Activated CD4-positive, alpha-beta T cell treated with anti-CD3 and anti-CD28 coated beads for 36 hours (primary cell): ENCODE measurements around the gene SLC25A21. TPM values are rescaled to one million over a fixed set of nuclear protein-coding genes. Genes with fewer than 3 reads are reported as not detected.
"Not testable (repeated sequence)": the region's sequence is repeated elsewhere in the genome, so short reads cannot be mapped to it uniquely, and the experiment has no call there.

Experiments used
- ATAC-seq: fragments of 200-7000 bp; cut with Tn5 transposase; one replicate; pipeline ENCODE4 v1.10.0; 2021; ENCODE audit warnings: mild to moderate bottlenecking, moderate library complexity
- CTCF ChIA-PET: fragments of 350-600 bp; sonication (Branson Sonifier 250); formaldehyde crosslinking; loops from one replicate; lab custom pipeline; 2021; ENCODE audit warnings: antibody characterized with exemption; lab: Charles Lee
- POLR2A ChIA-PET: fragments of 350-600 bp; sonication (Branson Sonifier 250); formaldehyde crosslinking; loops from one replicate; lab custom pipeline; 2021; ENCODE audit warnings: antibody characterized with exemption, inconsistent platforms; lab: Charles Lee
- DNase-seq: peaks from one replicate; pipeline ENCODE4 v3.0.0-alpha.2; 2020
- H3K27ac Mint-ChIP-seq: one replicate; pipeline ENCODE4 v1.8.0; 2021; ENCODE audit warnings: mixed read lengths
- H3K27me3 Mint-ChIP-seq: one replicate; pipeline ENCODE4 v1.8.0; 2021; ENCODE audit warnings: mixed read lengths
- H3K36me3 Mint-ChIP-seq: one replicate; pipeline ENCODE4 v1.8.0; 2021; ENCODE audit warnings: low read depth, mixed read lengths
- H3K4me1 Mint-ChIP-seq: one replicate; pipeline ENCODE4 v1.8.0; 2021; ENCODE audit warnings: mixed read lengths
- H3K4me3 Mint-ChIP-seq: one replicate; pipeline ENCODE4 v1.8.0; 2021; ENCODE audit warnings: mild to moderate bottlenecking, moderate library complexity, mixed read lengths
- H3K9me3 Mint-ChIP-seq: one replicate; pipeline ENCODE4 v1.8.0; 2021; ENCODE audit warnings: low read depth, mixed read lengths
- intact Hi-C, 2 experiments: fragments of 100-400 bp; cut with DNase I in 1 of 2; cut with micrococcal nuclease in 1 of 2; formaldehyde crosslinking; loops; one replicate each; pipeline versions ENCODE4 v1.14.2 to v1.15.1; 2022 to 2024; cut with DNase I, micrococcal nuclease
- total RNA-seq, 2 experiments: library from RNA; stranded (reverse); gene quantifications; one replicate each; pipeline ENCODE4 v1.2.3, GENCODE V29; 2021

The SLC25A21 gene
- total RNA-seq, 2 experiments from 2014 or later, result not detected

DNA sequence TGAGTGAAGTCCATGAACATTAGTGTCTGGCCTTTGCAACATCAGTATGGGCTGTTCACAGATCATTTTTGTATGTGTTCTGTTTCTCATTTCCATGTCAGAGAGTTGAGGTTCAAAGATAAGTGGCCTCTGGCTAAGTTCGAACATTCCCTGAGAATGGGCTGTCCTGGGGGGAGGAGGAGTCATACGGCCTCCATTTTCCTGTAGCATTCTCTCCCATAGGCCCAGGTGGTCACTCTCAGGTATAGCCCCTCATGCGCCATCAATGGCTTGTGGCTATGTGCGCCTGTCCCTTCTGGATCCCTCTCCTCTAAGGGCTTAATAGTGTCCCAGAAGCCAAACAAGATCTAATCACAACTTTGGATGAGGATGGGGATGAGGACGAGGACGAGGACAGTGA lies 345.8 kb downstream of the SLC25A21 start:
- Mint-ChIP-seq H3K27me3 (no peaks in the 10 kb centered on the region), H3K36me3 (no peaks in the 10 kb centered on the region), H3K9me3 (no peaks in the 10 kb centered on the region), H3K4me1 (no peaks in the 10 kb centered on the region), H3K4me3 (no peak overlapping the region), H3K27ac (no peak overlapping the region)
- ChIA-PET CTCF (no interaction called here), POLR2A (no interaction called here)
- intact Hi-C loops, result no loop called here
- ATAC-seq, result no peak
- no peak for DNase-seq

DNA sequence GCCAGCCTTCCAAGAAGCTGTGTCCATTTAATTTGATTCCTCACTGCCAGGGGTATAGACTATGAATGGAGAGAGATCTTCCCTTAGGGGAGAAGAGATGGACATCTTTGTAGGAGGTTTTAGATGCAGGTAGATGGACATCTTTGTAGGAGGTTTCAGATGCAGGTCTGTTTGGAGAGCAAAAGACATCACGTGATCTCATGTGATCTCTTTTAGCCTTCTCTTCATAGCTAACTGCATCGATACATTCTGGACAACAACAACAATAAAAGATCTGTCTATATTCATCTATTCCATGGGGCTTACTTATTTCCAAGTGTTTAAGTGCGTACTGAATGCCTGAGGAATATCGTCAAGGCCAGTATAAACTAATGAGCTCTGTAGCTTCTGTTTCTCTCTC lies 347.6 kb downstream of the SLC25A21 start:
- no peaks in the 10 kb centered on the region for H3K9me3 Mint-ChIP-seq
- intact Hi-C loops, result no loop called here
- H3K27ac Mint-ChIP-seq, result no peak overlapping the region
- ChIA-PET CTCF (interaction anchor here (0.7 kb wide), 1 partner anchor 506 kb away, joined by 3 read pairs; no protein-coding TSS in a partner anchor), POLR2A (no interaction called here)
- DNase-seq (no peak), ATAC-seq (no peak)
- H3K27me3 Mint-ChIP-seq, result peaks cover 1% of the 10 kb centered on the region
- H3K4me1 Mint-ChIP-seq, result no peaks in the 10 kb centered on the region
- H3K4me3 Mint-ChIP-seq, result no peak overlapping the region
- H3K36me3 Mint-ChIP-seq, result no peaks in the 10 kb centered on the region

DNA sequence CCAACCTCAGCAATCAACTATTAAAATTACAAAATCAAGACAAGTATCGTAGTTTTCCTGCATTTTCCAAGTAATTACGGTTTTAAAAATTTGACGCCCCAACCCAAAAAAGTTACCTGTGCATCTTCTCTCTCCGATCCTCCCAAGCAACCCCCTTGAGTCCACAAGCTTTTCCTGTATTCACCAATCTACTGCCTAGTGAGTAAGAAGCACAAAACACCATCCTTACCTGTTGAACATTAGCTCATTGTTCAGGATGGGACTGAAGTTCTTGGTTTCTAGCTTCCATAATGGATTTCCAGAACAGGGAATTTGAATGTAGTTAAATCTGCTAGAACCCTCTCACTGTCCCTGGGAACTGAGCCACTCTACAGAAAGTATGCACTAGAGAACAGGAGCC lies 348.8 kb downstream of the SLC25A21 start:
- DNase-seq, result no peak
- intact Hi-C loops, result no loop called here
- no peaks in the 10 kb centered on the region for H3K4me1 Mint-ChIP-seq
- ChIA-PET CTCF (no interaction called here), POLR2A (no interaction called here)
- no peak overlapping the region for H3K4me3 Mint-ChIP-seq
- no peaks in the 10 kb centered on the region for H3K36me3 Mint-ChIP-seq
- H3K9me3 Mint-ChIP-seq, result no peaks in the 10 kb centered on the region
- peaks cover 1% of the 10 kb centered on the region for H3K27me3 Mint-ChIP-seq
- ATAC-seq, result no peak
- no peak overlapping the region for H3K27ac Mint-ChIP-seq

DNA sequence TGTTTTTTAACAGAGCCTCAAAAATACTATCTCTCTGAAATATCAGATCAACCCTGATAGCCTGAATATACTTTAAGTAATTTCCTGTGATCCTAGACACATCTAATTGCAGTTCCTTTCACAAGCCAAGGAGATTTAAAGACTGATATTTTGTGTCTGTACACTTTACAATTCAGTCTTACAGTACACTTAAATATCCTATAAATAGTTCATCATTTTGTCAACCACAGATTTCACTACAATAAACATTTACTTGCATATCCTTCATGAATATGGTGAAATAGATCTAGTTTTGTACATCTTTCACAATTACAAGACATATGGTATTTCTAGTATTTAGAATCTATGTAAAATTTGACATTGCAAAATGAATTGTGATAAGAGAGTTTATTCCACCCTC lies 349.7 kb downstream of the SLC25A21 start:
- CTCF ChIA-PET, result no interaction called here
- Mint-ChIP-seq H3K4me1 (no peaks in the 10 kb centered on the region), H3K9me3 (no peaks in the 10 kb centered on the region), H3K36me3 (no peaks in the 10 kb centered on the region), H3K4me3 (no peak overlapping the region), H3K27ac (no peak overlapping the region), H3K27me3 (peaks cover 1% of the 10 kb centered on the region)
- ATAC-seq (no peak), DNase-seq (no peak)
- POLR2A ChIA-PET, result no interaction called here
- intact Hi-C loops, result no loop called here

DNA sequence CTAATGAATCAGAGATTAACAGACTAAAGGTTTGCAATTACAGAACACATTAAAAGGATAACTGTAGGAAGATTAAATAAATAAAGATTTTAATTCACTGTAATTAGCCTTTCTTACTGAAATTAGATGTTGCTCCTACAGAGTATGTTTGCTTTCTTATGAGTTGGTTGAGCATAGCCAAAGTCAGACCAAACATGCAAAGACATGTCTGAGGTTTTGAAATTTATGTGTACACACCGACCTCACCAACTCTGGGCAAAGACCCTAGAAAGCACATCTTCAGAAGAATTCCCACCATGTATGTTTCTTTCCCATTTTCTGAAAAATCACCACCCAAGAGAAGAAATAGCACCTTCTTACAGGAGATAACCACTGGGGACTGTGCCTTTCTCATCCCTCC lies 351.5 kb downstream of the SLC25A21 start:
- Mint-ChIP-seq H3K4me1 (no peaks in the 10 kb centered on the region), H3K27me3 (peaks cover 1% of the 10 kb centered on the region), H3K4me3 (no peak overlapping the region), H3K9me3 (no peaks in the 10 kb centered on the region), H3K27ac (no peak overlapping the region), H3K36me3 (no peaks in the 10 kb centered on the region)
- POLR2A ChIA-PET, result no interaction called here
- DNase-seq (no peak), ATAC-seq (no peak)
- intact Hi-C loops, result no loop called here
- CTCF ChIA-PET, result no interaction called here

DNA sequence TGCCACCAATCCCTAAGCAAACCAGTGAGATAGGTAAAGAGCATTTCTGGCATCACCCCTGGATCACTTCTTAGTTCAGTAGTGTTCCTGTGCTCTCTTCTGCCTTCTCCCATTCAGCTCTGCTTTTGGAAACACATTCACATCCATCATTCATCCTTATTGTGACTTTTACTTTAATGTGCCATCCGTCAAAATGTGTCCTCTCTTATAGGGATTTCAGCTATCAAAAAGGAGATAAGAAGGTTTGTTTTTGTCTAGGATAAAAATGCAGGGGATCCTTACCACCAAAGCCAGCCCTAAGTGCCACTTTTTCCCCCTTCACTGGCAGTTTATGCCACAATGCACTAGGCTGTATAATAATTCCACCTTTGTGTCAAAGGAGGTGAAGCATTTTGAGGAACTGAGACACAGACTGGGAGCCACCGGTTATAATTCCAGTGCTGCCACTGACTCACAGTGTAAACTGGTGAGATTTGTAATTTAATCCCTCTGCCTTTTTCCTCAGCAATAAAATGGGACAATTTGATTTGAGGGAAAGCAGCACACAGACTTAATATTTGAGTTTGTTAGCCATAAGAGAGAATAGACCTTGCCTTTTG lies 352.2 kb downstream of the SLC25A21 start:
- Mint-ChIP-seq H3K4me1 (no peaks in the 10 kb centered on the region), H3K36me3 (no peaks in the 10 kb centered on the region), H3K9me3 (no peaks in the 10 kb centered on the region), H3K4me3 (no peak overlapping the region), H3K27me3 (peaks cover 1% of the 10 kb centered on the region), H3K27ac (no peak overlapping the region)
- DNase-seq (no peak), ATAC-seq (no peak)
- intact Hi-C loops, result no loop called here
- ChIA-PET POLR2A (no interaction called here), CTCF (no interaction called here)

GRCh38 chr14:36818794-36819384 lies 353.5 kb downstream of the SLC25A21 start:
- peaks cover 2% of the 10 kb centered on the region for H3K9me3 Mint-ChIP-seq
- no peak overlapping the region for H3K27ac Mint-ChIP-seq
- ATAC-seq (no peak), DNase-seq (no peak)
- POLR2A ChIA-PET, result no interaction called here
- H3K4me3 Mint-ChIP-seq, result no peak overlapping the region
- no peaks in the 10 kb centered on the region for H3K36me3 Mint-ChIP-seq
- intact Hi-C loops, result no loop called here
- peaks cover 1% of the 10 kb centered on the region for H3K27me3 Mint-ChIP-seq
- CTCF ChIA-PET, result no interaction called here
- no peaks in the 10 kb centered on the region for H3K4me1 Mint-ChIP-seq

GRCh38 chr14:36818246-36818645 lies 354.2 kb downstream of the SLC25A21 start:
- intact Hi-C loops, result no loop called here
- peaks cover 1% of the 10 kb centered on the region for H3K27me3 Mint-ChIP-seq
- peaks cover 2% of the 10 kb centered on the region for H3K9me3 Mint-ChIP-seq
- CTCF ChIA-PET, result interaction anchor here (0.6 kb wide), 1 partner anchor 1925 kb away, joined by 3 read pairs; no protein-coding TSS in a partner anchor
- H3K27ac Mint-ChIP-seq, result no peak overlapping the region
- no peak for DNase-seq
- no peak for ATAC-seq
- POLR2A ChIA-PET, result no interaction called here
- H3K36me3 Mint-ChIP-seq, result no peaks in the 10 kb centered on the region
- no peak overlapping the region for H3K4me3 Mint-ChIP-seq
- H3K4me1 Mint-ChIP-seq, result no peaks in the 10 kb centered on the region

DNA sequence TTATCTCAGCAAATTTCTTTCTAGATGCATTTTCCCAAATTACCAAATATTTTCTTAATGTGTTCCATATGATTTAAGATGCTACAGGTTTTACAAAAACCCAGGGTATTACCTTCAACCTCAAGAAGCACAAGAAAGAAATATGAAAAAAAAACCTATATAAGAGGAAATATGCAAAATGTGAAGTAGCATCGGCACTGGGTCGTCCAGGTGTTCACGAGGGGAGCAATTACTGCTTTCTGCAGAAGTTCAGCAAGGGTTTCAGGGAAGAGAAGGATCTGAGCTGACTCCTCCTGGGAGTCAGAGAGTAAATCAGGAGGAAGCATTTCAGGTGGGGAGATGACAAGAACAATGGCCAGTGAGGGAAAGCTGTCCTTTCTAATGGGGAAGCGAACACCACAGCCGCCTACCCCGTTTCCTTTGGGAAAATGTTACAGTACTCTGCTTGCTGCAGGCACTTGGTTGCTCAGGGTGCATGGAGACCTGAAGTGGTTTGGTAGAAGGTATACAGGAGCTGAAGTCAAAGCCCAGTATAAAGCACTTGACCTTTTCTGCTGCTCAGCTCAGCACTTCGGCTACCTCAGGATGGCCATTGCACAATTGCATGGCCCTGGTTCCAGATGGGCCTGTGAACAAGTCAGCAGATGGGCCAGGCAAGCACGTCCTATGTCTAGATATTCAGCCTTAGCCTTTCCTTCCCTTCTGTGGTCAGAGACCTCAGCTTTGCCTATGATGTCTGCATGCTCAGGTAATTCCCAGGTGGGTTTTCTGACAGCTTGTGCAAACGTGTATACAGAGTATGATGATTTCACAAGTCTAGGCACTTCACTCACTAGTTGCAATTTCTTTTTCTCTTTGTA lies 355.1 kb downstream of the SLC25A21 start:
- no peak overlapping the region for H3K4me3 Mint-ChIP-seq
- no peak for ATAC-seq
- no peaks in the 10 kb centered on the region for H3K4me1 Mint-ChIP-seq
- DNase-seq, result no peak
- H3K27me3 Mint-ChIP-seq, result peaks cover 1% of the 10 kb centered on the region
- intact Hi-C loops, result no loop called here
- ChIA-PET POLR2A (no interaction called here), CTCF (no interaction called here)
- no peak overlapping the region for H3K27ac Mint-ChIP-seq
- peaks cover 2% of the 10 kb centered on the region for H3K9me3 Mint-ChIP-seq
- no peaks in the 10 kb centered on the region for H3K36me3 Mint-ChIP-seq

DNA sequence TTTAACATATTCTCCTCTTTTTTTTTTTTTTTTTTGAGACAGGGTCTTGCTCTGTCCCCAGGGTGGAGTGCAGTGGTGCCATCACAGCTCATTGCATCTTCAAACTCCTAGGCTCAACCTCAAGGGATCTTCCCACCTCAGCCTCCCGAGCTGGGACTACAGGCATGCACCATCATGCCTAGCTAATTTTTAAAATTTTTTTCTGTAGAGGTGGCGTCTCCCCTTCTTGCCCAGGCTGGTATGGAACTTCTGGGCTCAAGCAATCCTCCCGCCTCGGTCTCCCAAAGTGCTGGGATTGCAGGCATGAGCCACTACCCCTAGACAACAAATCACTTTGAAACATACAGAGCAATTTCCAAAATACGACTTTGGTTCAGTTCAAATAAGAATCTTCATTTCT lies 355.9 kb downstream of the SLC25A21 start:
- ChIA-PET CTCF (no interaction called here), POLR2A (no interaction called here)
- Mint-ChIP-seq H3K4me1 (no peaks in the 10 kb centered on the region), H3K27ac (no peak overlapping the region), H3K27me3 (peaks cover 1% of the 10 kb centered on the region), H3K4me3 (no peak overlapping the region), H3K9me3 (peaks cover 2% of the 10 kb centered on the region), H3K36me3 (no peaks in the 10 kb centered on the region)
- DNase-seq (no peak), ATAC-seq (no peak)
- intact Hi-C loops, result no loop called here

- H3K27ac Mint-ChIP-seq, POLR2A ChIA-PET, H3K9me3 Mint-ChIP-seq, H3K4me1 Mint-ChIP-seq, H3K36me3 Mint-ChIP-seq, DNase-seq, H3K4me3 Mint-ChIP-seq, CTCF ChIA-PET, ATAC-seq, H3K27me3 Mint-ChIP-seq, intact Hi-C loops: not testable (repeated sequence)
These were observed 357.6 kb downstream of the SLC25A21 start for GRCh38 chr14:36814783-36815182.

DNA sequence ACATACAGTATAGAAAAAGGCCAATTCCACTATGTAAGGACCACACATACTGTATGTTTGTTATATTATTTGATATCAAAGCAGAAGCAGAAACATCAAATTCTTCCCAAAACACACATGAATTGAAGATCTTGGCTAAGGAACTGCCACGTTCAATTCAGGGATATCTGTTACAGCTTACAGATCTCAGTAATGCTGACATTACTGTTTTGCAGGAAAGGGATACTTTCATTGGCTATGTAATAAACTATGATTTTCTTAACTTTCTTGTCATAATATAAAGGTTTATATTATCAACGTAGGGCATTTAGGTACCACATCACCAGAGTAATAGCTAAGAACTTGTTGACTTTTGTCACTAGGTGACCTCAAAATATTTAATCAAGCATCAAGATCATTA lies 362.2 kb downstream of the SLC25A21 start:
- Mint-ChIP-seq H3K4me1 (no peaks in the 10 kb centered on the region), H3K27ac (no peak overlapping the region), H3K36me3 (no peaks in the 10 kb centered on the region), H3K27me3 (peaks cover 2% of the 10 kb centered on the region), H3K4me3 (no peak overlapping the region), H3K9me3 (peaks cover 2% of the 10 kb centered on the region)
- no peak for ATAC-seq
- CTCF ChIA-PET, result no interaction called here
- intact Hi-C loops, result no loop called here
- POLR2A ChIA-PET, result no interaction called here
- no peak for DNase-seq
